ENCODE results near the gene DDX24.
"Not testable (repeated sequence)": the region's sequence is repeated elsewhere in the genome, so short reads cannot be mapped to it uniquely, and the experiment has no call there.

Gene DDX24

GRCh38 chr14:94079891-94080620, 946 bp downstream of the DDX24 start:
- DNase-seq, result no peak

- DNase-seq, result no peak
Measured at GRCh38 chr14:94077823-94078222, 3.2 kb downstream of the DDX24 start.

GRCh38 chr14:94077111-94077821, 3.7 kb downstream of the DDX24 start:
- no peak for DNase-seq

- DNase-seq, result no peak
Measured at GRCh38 chr14:94075008-94075407, 6.0 kb downstream of the DDX24 start.

GRCh38 chr14:94074534-94074933, 6.5 kb downstream of the DDX24 start:
- no peak for DNase-seq

GRCh38 chr14:94072076-94072475, 8.9 kb downstream of the DDX24 start:
- not testable (repeated sequence) for DNase-seq

GRCh38 chr14:94066089-94066676, 14.8 kb downstream of the DDX24 start:
- no peak for DNase-seq

- no peak for DNase-seq
Measured at GRCh38 chr14:94062344-94062940, 18.6 kb downstream of the DDX24 start.

GRCh38 chr14:94059998-94060397, 21.0 kb downstream of the DDX24 start:
- no peak for DNase-seq

GRCh38 chr14:94058674-94059138, 22.3 kb downstream of the DDX24 start:
- DNase-seq, result no peak

GRCh38 chr14:94058128-94058673, 22.8 kb downstream of the DDX24 start:
- no peak for DNase-seq

- peak; percentile 37 for DNase-seq
Measured at GRCh38 chr14:94056579-94057308, 24.3 kb downstream of the DDX24 start.

GRCh38 chr14:94054936-94055335, 26.1 kb downstream of the DDX24 start:
- no peak for DNase-seq

GRCh38 chr14:94054401-94054800, 26.6 kb downstream of the DDX24 start:
- DNase-seq, result no peak

GRCh38 chr14:94052662-94053061, 28.3 kb downstream of the DDX24 start:
- DNase-seq, result no peak

- DNase-seq, result no peak
Measured at GRCh38 chr14:94052199-94052598, 28.8 kb downstream of the DDX24 start.

- DNase-seq, result no peak
Measured at GRCh38 chr14:94051779-94052178, 29.2 kb downstream of the DDX24 start.

- DNase-seq, result no peak
Measured at GRCh38 chr14:94051115-94051514, 29.9 kb downstream of the DDX24 start.

GRCh38 chr14:94050231-94050880, 30.6 kb downstream of the DDX24 start:
- DNase-seq, result no peak

- no peak for DNase-seq
Measured at GRCh38 chr14:94049625-94050023, 31.4 kb downstream of the DDX24 start.

- no peak for DNase-seq
Measured at GRCh38 chr14:94048691-94049624, 32.0 kb downstream of the DDX24 start.
